Stimulated activated CD8-positive, alpha-beta memory T cell treated with anti-CD3 and anti-CD28 coated beads, Interleukin-12 subunit alpha, Interleukin-12 subunit beta, amount 100 ng/mL, for 24 hours (primary cell): ENCODE measurements around the gene COBLL1.
"Not testable (repeated sequence)": the region's sequence is repeated elsewhere in the genome, so short reads cannot be mapped to it uniquely, and the experiment has no call there.

Experiments used
- DNase-seq: peaks from one replicate; pipeline ENCODE4 v3.0.0-alpha.2; 2020; ENCODE audit errors: extremely low read depth

The COBLL1 gene

GRCh38 chr2:164789968-164790367 lies 51.7 kb downstream of the COBLL1 start:
- no peak for DNase-seq

DNA sequence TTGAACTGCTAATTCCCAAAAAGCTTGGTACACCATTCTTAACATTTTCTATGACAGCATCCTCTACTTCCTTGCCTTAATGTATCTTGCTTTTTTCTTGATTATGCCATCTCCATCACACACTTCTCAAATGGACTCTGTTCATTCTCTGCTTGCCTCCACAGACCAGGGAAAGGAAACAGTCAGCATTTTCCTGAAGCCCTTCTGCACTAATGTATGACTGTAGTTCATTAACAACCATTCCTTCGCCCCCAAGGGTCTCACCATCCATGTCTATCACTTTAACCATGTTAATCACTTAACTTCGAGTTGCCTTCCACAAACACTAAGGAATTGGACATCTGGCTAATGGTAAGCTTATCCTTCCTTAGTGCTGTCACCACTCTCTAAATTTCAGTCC lies 54.8 kb downstream of the COBLL1 start:
- no peak for DNase-seq

- no peak for DNase-seq
Measured at GRCh38 chr2:164785457-164785856, 56.2 kb downstream of the COBLL1 start.

- no peak for DNase-seq
Measured at GRCh38 chr2:164784376-164784775, 57.2 kb downstream of the COBLL1 start.

DNA sequence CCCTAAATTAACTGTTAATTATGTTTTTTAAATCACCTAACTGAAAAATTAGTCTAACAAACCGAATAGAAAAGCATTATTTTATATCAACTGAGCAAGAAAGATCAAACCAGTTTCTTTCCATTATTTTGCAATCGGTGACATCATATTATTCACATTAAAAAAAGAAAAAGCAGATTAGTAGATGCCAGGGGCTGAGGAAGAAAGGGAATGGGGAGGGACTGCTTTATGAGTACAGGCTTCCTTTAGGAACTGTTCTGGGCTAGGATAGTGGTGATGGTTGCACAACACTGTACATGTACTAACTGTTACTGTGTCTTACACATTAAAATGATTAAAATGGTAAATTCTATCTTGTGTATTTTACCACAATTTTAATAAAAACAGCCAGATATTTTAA lies 59.3 kb downstream of the COBLL1 start:
- DNase-seq, result no peak

- no peak for DNase-seq
Measured at GRCh38 chr2:164781394-164781793, 60.2 kb downstream of the COBLL1 start.

DNA sequence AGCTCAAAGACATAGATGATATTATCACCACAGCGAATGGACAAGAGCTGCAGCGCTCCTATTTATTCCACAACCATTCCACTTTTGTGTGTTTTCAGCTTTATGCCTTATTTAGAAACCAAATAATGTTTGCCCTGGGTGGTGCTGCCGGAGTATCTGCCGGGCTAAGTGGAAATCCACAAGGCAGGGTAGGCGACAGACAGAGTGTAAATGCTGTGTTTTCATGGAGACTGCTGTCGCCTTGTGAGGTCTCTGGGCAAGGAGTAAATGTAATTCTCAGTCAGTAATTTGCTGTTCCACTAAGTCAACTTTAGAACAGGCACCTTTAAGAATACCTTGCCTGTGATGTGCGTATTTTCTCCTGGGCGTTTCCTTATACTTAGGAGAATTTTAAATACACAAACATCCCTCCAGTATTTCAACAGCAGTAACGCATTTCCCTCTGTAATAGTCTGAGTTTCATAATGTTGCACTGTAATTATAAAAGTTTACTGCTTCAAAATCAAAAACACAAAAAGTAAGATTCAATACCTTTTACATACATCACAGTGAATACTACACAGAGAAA lies 60.9 kb downstream of the COBLL1 start:
- DNase-seq, result no peak

- no peak for DNase-seq
Measured at GRCh38 chr2:164779383-164780057, 62.1 kb downstream of the COBLL1 start.

GRCh38 chr2:164778723-164779122 lies 62.9 kb downstream of the COBLL1 start:
- DNase-seq, result no peak

GRCh38 chr2:164777847-164778461 lies 63.7 kb downstream of the COBLL1 start:
- DNase-seq, result no peak

- DNase-seq, result no peak
Measured at GRCh38 chr2:164773635-164774034, 68.0 kb downstream of the COBLL1 start.

DNA sequence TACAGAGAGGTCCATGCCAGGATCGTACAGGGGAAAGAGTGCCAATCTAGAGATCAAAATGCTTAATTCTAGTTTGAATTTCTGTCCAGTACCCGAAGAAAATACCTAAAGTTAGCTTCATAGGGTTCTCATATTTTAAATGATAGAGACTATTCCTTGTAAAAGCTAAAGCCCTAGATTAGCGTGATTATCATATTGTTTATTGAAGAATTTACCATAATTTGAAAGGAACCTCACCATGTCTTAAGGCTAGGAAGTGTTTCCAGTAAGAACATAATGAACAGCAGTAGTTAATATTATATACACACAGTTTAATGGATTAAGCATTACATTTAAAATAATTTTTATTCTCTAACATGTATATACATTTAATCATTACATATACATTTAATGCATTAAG lies 68.5 kb downstream of the COBLL1 start:
- DNase-seq, result no peak

- DNase-seq, result no peak
Measured at GRCh38 chr2:164771897-164772296, 69.7 kb downstream of the COBLL1 start.

- DNase-seq, result no peak
Measured at GRCh38 chr2:164770421-164770916, 71.2 kb downstream of the COBLL1 start.

- no peak for DNase-seq
Measured at GRCh38 chr2:164766954-164767320, 74.7 kb downstream of the COBLL1 start.

- no peak for DNase-seq
Measured at GRCh38 chr2:164766216-164766953, 75.2 kb downstream of the COBLL1 start.

DNA sequence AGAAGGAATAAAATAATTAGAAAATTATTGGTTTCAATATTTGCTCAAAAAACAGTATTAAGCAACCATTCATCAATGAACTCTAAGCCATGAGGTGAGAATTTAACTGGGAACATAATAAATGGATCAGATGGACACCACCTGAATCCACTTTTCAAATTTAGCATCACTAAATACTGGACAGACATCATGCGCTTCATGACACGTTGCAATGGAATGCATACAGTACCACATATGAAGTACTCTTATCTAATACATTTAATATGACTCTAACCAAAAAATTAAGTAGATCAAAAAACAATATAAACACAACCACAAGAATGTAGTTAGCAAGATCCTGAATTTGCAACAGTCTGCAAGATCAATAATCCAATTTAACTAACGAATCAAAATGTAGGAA lies 76.6 kb downstream of the COBLL1 start:
- no peak for DNase-seq

GRCh38 chr2:164764474-164764873 lies 77.1 kb downstream of the COBLL1 start:
- no peak for DNase-seq

GRCh38 chr2:164763431-164763830 lies 78.2 kb downstream of the COBLL1 start:
- DNase-seq, result no peak

GRCh38 chr2:164761737-164762460 lies 79.7 kb downstream of the COBLL1 start:
- DNase-seq, result no peak

DNA sequence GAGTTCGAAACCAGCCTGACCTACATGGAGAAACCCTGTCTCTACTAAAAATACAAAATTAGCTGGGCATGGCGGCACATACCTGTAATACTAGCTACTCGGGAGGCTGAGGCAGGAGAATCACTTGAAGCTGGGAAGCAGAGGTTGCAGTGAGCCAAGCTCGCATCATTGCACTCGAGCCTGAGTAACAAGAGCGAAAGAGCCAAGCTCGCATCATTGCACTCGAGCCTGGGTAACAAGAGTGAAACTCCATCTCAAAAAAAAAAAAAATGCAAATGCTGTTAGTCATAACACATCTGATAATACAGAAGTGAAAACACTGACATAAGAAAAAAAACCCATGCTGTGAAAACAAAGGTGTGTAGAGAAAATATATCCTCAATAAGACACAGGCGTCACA lies 80.4 kb downstream of the COBLL1 start:
- DNase-seq, result not testable (repeated sequence)

DNA sequence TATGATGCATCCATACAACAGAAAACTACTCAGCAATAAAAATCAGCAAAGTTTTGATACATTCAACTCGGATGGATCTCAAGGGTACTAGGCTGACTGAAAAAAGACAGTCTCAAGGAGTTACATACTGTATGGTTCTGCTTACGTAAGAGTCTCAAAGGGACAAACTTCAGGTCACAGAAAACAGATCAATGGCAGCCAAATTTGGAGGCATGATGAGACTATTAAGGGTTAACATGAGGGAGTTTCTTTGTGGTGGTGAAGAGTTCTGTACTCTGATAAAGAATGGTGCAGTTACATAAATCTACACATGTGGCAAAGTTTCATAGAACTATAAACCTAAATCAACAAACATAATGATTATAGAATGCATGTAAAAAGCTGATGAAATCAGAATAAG lies 81.4 kb downstream of the COBLL1 start:
- DNase-seq, result no peak
